Measurements from ENCODE around the gene PLK3.
"Not testable (repeated sequence)": the region's sequence is repeated elsewhere in the genome, so short reads cannot be mapped to it uniquely, and the experiment has no call there.

The PLK3 gene

DNA sequence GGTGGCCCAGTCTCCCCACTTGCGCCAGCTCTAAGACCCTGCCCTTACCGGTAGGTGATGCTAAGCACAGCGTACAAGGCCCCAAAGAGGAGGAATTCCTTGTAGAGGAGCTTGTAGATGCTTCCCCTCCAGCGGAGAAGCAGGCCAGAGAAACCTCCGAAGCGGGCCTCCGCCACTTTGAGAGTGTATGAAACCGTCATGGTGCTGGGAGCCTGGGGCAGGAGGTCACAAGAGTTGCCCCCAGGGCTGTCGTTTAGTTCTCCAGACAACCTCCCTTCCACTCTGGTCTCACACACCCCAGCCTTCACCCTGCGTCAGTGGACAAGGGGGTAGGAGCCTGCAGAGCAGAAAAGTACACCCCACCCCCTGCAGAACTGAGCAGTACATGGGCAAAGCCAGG is 12.7 kb upstream of the PLK3 start:
- DNase-seq = no peak

DNA sequence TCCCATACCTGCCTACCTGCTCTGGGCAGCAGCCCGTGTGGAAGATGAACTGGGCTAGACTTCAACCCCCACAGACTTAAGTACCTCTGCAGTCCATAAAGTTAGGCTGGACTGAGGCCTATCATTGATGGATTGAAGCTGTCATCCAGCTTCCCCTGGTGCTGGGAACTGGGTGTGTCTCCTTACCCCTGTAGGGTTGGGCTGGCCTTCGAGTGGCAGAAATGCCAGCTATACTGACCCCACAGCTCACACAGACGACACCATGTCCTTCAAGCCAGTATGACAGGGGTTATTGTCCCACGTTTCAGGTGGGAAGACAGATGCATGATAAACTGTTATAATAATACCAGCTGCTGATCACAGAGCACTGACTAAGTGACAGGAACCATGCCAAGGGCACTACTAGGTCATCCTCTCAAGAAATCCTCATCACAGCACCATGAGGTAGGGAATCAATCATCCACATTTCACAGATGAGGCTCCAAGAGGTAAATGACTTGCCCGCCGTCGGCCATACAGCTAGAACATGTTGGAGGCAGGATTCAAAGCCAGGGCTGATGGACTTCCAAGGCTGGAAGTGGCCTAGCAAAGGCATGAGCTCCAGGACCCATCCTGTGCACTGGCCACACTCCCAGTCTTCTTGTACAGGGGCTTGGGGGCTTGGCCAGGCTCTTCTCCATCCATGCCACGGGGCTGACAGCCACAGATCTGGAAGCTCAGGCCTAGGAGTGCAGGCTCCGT is 11.9 kb upstream of the PLK3 start, which contains the start of gene BEST4:
Gene BEST4 (minus strand): TSS at position 51 of the 741 bp plus-strand sequence. CDS start 465 bp downstream, outside the sequence.
- no peak for DNase-seq

GRCh38 chr1:44790968-44791801 is 9.0 kb upstream of the PLK3 start:
- no peak for DNase-seq

DNA sequence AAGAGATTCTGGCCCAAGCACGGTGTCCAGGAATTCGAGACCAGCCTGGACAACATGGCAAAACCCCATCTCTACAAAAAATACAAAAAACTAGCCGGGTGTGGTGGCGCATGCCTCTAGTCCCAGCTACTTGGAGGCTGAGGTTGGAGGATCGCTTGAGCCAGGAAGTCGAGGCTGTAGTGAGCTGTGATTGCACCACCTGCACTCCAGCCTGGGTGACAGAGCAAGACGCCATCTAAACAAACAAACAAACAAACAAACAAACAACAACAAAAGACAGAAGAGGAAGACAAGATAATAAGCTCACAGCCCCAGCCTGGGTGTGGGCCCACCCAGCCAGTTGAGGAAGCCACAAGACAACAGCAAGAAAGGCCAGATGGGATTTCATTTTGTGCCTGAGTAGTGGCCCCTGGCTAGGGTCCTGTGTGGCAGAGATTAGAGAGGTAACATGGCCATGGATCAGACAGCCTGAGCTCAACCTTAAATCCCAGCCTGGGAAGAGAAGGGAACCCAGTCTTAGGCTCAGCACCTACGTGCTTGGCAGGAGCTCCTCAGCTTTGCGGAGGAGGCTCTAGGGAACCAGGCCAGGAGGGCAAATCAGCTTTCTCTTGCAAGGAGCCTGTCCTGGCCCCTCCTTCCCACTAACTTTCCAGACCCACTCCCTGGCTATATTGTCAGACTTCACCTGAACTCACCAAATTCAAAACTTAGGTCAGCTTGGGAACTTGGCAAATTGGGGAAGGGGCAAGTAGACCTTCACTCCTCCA is 7.3 kb upstream of the PLK3 start:
- no peak for DNase-seq

DNA sequence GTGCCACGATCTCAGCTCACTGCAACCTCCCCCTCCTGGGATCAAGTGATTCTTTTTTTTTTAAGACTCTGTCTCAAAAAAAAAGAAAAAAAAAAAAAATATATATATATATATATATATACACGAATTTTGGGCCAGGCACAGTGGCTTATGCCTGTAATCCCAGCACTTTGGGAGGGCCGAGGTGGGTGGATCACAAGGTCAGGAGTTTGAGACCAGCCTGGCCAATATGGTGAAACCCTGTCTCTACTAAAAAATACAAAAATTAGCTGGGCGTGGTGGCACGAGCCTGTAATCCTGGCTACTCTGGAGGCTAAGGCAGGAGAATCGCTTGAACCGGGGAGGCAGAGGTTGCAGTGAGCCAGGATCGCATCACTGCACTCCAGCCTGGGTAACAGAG is 2.3 kb upstream of the PLK3 start:
- DNase-seq = not testable (repeated sequence)

- peak in 2 of 3 experiments; percentile 40 to 84 for DNase-seq
These were observed 1.5 kb upstream of the PLK3 start for GRCh38 chr1:44798481-44799365.

- no peak for DNase-seq
These were observed 1.5 kb downstream of the PLK3 start for GRCh38 chr1:44801491-44802305.

GRCh38 chr1:44802306-44803061 is 2.3 kb downstream of the PLK3 start:
- no peak for DNase-seq

GRCh38 chr1:44803062-44803311 is 2.8 kb downstream of the PLK3 start:
- no peak for DNase-seq

DNA sequence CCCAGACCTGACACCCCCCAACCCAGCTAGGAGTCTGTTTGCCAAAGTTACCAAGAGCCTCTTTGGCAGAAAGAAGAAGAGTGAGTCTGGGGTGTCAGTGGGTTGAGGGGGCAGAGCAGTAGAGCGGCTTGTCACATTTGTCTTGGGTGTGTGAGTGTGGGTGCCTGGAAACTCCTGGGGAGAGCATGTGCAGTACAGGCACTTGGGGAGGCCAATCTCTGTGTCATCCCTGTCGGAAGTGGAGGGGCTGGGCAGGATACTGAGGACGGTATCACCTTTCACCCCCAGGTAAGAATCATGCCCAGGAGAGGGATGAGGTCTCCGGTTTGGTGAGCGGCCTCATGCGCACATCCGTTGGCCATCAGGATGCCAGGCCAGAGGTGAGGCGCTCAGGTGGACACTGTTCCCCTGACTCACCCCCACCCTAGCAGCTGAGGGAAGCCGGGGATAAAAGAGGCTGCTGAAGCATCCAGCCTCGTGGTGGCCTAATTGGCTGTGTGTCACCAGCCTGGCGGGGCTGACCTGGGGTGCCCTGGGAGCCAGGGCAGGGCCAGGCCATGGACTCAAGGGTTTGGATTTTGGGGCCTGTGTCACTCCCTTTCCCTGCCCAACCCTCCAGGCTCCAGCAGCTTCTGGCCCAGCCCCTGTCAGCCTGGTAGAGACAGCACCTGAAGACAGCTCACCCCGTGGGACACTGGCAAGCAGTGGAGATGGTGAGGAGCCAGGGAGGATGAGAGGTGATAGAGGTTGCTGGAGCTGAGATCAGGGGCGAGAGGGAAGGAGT is 3.3 kb downstream of the PLK3 start:
- DNase-seq = no peak

- DNase-seq = no peak
These were observed 5.3 kb downstream of the PLK3 start for GRCh38 chr1:44805311-44806024.

- no peak for DNase-seq
These were observed 6.0 kb downstream of the PLK3 start for GRCh38 chr1:44806025-44806703.

- DNase-seq = no peak
These were observed 6.7 kb downstream of the PLK3 start, which contains the start of gene DYNLT4 for GRCh38 chr1:44806704-44807363. Gene DYNLT4 (minus strand): TSS chr1:44807351. CDS start chr1:44806668, 683 bp downstream.

DNA sequence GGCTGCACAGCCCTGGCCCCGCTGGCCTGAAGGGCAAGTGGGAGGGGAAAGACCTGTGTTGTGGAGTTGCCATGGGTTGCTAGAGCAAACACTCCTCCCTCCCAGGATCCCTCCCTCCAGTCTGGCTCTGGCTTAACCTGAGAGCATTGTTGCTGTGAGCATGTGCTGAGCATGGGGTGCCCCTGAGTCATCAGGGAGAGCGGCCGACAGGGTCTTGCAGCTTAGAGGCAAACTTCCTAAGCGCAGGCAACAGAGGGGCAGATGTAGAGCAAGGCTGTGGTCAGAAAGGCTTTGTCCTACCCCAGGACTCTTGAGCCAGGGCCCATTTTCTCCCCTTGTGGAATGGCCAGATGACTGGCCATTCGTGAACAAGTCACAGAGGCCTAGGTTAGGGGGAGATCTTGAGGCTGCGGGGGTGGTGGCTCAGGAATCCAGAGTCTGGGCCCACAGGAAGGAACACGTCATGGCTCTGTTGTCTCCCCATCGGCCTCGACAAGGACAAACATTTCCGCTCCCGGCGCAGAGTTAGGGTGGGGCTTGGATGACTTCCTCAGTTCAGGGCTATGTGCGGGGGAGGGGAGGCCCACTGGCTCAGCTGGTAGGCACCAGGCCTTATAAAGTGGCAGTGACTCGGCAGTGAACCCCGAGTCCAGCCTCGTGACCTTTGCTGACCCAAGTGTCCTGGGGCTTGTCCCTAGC is 7.3 kb downstream of the PLK3 start:
- DNase-seq = peak in 2 of 3 experiments; percentile 68 to 80

GRCh38 chr1:44808063-44808937 is 8.1 kb downstream of the PLK3 start, which contains the start of gene BTBD19:
Gene BTBD19 (plus strand): TSS chr1:44808523. CDS start chr1:44808821, 298 bp downstream.
- no peak for DNase-seq

Data from NCI-H1417 (cell line).